ENCODE measurements around the gene ANKRD34A.

The ANKRD34A gene

GRCh38 chr1:145918144-145918991 lies 46.0 kb downstream of the ANKRD34A start, which contains the start of gene PEX11B:
Gene PEX11B, minus strand, starts transcription at chr1:145918717. Its CDS starts 29 bp downstream, at chr1:145918688.
- TF ChIP-seq CTCF (conservative IDR thresholded peaks at IDR 0.05; ENCODE audit: low read length): no peak

GRCh38 chr1:145917595-145917994 lies 46.8 kb downstream of the ANKRD34A start:
- no peak for DNase-seq (ENCODE audit: low read depth)
- no peak for TF ChIP-seq CTCF (conservative IDR thresholded peaks at IDR 0.05; ENCODE audit: low read length)
- H3K4me3 ChIP-seq (ENCODE audit: low read length): peak overlapping the region; percentile 79

More at GRCh38 chr1:145918144-145918991, 46.0 kb downstream of the ANKRD34A start, which contains the start of gene PEX11B:
- peak within 1 kb of the TSS; percentile 79 for H3K4me3 ChIP-seq (ENCODE audit: low read length)
- peak; percentile 83 for DNase-seq (ENCODE audit: low read depth)

GRCh38 chr1:145916745-145917144 lies 47.6 kb downstream of the ANKRD34A start:
- TF ChIP-seq CTCF (conservative IDR thresholded peaks at IDR 0.05; ENCODE audit: low read length): no peak
- no peak overlapping the region for H3K4me3 ChIP-seq (ENCODE audit: low read length)
- no peak for DNase-seq (ENCODE audit: low read depth)

GRCh38 chr1:145912128-145912641 lies 52.2 kb downstream of the ANKRD34A start:
- no peak for DNase-seq (ENCODE audit: low read depth)
- no peak for TF ChIP-seq CTCF (conservative IDR thresholded peaks at IDR 0.05; ENCODE audit: low read length)
- no peak overlapping the region for H3K4me3 ChIP-seq (ENCODE audit: low read length)
